Endometrium (tissue), 2 donors: ENCODE results near the gene AGAP3.
"Not testable (repeated sequence)": the region's sequence is repeated elsewhere in the genome, so short reads cannot be mapped to it uniquely, and the experiment has no call there.

Source experiments
- FAIRE-seq: peaks from 2 replicates; lab custom pipeline; 2012; peaks lifted over from hg19 to GRCh38; lab: Jason Lieb, UNC
- donor health status: control.
- donor health status: control.

AGAP3 gene

DNA sequence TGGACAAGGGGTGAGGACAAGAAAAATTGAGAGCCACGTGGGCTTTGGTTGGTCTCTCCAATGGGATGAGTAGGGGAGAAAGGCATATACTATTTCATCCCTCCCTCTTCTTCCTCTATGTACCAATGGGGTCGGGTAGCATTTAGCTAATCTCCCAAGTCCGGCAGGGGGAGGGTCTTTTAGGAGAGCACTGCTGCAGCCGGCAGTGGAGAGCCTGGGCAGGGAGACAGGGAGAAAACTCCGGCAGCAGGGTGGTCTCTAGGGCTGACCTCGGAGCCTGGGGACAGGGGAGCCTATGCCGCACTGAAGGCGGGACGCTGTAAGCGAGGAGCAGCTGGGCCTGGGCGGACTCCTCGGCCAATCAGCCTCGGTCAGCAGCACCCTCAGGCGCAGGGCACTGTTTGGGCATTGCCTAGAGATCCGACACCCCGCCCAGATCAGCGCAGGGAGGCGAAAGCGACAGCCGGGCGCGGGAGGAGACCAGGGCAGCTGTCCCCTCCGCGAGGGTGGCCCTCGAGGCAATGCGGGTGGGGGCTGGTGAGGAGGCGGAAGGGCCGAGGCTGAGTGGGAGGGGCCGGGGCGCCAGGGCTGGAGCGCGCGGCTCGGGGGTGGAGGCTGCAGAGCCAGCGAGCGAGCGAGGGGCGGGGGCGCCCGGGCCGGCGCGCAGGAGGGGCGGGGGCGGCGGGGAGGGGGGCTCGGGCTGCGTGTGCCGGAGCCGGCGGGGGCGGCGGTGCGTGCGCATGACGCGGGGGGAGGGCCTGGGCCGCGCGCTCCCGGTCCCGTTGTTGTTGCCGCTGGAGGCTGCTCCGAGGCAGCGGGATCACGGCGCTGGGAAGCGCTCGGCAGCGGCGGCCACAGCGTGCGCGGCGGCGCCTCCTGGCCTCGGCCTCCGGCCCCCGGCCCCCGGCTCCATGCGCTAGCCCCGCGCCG lies at the start of gene AGAP3:
AGAP3 (plus strand) TSS at position 785 of the 930 bp plus-strand sequence. CDS start 267 bp downstream, outside the sequence.
- no peak for FAIRE-seq

DNA sequence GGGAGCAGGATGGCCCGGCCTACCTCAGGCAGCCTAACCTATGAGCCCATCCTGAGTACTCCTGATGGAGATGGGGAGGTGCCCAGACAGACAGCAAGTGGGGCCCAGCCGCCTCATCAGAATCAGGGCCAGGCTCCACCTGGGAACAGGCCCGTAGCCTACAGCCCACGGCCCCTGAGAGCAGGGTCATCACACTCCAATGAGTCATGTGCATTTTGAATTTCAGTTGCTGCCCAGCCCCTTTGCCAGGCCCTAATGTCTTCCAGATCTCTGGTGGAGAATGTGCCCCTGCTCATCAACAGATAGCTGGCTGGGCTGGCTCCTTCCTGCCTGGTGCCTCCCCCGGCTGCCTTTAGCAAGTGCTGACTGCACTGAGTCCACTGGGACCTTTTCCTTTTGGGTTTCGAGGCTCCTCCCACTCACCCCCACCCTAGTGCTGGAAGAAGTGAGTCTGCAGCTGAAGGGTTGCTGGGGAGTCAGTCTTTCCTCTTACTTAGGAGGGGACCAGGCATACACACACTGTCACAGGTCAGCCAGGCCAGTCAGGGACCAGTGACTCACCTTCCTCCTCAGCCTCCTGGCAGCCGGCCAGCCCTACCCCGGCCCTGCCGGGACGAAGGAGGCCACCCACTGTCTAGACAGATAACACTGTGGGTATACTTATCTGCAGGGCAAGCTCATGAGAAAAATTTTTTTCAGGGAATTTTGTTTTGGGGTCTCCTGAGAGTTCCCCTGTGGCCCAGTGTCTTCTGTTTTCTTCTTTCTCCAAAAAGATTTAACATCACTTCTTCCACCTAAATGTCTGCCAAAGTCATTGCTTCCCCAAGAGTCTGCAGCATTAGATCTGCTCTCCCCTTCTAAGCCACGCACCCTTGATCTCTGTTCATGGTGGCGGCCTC lies 47.1 kb upstream of the AGAP3 start:
- no peak for FAIRE-seq

DNA sequence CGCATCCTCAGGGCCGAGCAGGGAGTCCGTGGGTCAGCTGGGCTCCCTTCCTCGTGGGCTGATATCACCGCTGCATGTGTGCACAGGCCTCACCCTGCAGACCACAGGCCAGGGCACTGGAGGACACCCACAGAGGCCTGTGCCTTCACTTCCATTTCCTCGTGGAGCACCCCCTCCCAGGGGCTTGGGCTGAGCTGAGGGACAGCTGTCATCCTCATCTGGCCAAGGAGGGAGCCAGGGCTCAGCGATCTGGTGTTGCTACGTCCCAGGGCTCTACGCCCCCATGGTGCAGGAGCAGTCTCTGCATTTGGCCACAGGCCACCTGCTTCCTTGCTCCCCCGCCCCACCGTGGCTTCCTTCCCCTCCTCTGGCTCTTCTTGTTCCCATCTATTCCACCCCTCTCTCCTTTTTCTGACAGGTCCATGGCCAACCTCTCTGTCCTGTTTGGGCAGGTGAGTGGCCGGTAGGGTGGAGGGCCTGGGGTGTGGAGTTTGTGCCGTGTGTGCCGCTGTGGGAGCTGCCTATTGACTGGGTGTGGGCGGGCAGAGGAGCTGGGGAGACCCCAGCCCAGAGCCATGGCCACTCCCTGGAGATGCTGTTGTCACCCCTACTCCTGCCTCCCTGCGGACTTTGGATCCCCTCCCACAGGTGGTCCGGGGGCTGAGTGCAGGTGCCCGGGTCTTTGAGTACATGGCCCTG lies 46.3 kb upstream of the AGAP3 start:
- no peak for FAIRE-seq

DNA sequence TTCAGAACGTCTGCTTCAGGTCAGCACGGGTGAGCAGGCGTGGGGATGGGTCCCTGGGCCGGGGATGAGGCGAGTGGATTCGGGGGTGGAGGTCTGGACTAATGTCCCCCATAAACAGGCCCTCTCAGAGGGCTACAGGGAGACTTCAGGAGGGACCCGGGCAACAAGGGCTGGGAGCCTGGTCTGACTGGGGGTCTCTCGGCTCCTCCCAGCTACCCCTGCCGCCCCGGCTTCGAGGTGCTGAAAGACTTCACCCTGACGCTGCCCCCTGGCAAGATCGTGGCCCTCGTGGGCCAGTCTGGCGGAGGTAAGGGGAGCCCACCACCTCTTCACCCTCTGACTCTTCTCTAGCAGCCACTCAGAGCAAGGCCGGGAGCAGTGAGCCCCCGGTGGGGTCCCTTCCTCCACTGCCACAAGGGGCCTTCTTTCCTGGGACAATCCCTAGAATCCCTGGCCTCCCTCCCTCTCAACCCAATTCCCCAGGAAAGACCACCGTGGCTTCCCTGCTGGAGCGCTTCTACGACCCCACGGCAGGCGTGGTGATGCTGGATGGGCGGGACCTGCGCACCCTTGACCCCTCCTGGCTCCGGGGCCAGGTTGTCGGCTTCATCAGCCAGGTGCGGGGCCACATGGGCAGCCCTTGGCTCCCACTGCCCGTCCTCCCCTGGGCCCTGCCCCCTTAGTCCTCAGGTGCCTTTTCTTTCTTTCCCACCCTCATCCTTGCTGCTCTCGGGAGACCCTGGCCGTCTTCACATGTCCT lies 45.5 kb upstream of the AGAP3 start:
- no peak for FAIRE-seq

DNA sequence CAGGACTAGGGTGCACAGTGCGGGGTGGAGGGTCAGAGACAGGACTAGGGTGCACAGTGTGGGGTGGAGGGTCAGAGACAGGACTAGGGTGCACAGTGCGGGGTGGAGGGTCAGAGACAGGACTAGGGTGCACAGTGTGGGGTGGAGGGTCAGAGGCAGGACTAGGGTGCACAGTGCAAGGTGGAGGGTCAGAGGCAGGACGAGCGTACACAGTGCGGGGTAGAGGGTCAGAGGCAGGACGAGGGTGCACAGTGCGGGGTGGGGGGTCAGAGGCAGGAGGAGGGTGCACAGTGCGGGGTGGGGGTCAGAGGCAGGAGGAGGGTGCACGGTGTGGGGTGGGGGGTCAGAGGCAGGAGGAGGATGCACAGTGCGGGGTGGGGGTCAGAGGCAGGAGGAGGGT lies 42.8 kb upstream of the AGAP3 start:
- not testable (repeated sequence) for FAIRE-seq

DNA sequence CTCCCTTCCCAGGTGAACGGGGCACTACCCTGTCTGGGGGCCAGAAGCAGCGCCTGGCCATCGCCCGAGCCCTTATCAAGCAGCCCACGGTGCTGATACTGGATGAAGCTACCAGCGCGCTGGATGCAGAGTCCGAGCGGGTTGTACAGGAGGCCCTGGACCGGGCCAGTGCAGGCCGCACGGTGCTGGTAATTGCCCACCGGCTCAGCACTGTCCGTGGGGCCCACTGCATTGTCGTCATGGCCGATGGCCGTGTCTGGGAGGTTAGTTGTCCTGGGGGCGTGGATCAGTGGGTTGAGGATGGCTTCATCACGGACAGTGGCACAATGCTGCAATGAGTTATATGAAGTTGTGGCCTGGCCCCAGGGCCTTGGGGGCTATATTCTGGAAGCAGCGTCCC lies 42.3 kb upstream of the AGAP3 start:
- no peak for FAIRE-seq

GRCh38 chr7:151045262-151045661 lies 41.0 kb upstream of the AGAP3 start:
- FAIRE-seq = no peak

DNA sequence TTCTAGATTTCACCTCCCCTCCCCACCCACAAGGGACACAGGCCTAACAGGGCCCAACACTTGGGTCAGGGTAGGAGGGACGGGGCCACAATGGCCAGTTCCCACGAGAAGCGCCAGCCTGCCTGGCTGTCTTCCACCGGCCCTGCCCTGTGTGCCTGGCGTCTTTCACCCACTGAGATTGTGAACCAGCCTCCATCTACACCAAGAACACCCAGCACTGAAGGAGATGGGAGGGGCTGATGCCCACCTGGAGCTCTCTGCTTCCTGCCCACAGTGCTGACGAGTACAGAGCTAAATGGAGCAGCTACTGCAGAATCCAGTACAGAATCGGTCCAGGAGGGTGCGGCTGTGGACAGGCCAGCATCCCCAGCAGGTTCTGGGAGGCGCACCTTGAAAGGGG lies 40.3 kb upstream of the AGAP3 start:
- FAIRE-seq = no peak

DNA sequence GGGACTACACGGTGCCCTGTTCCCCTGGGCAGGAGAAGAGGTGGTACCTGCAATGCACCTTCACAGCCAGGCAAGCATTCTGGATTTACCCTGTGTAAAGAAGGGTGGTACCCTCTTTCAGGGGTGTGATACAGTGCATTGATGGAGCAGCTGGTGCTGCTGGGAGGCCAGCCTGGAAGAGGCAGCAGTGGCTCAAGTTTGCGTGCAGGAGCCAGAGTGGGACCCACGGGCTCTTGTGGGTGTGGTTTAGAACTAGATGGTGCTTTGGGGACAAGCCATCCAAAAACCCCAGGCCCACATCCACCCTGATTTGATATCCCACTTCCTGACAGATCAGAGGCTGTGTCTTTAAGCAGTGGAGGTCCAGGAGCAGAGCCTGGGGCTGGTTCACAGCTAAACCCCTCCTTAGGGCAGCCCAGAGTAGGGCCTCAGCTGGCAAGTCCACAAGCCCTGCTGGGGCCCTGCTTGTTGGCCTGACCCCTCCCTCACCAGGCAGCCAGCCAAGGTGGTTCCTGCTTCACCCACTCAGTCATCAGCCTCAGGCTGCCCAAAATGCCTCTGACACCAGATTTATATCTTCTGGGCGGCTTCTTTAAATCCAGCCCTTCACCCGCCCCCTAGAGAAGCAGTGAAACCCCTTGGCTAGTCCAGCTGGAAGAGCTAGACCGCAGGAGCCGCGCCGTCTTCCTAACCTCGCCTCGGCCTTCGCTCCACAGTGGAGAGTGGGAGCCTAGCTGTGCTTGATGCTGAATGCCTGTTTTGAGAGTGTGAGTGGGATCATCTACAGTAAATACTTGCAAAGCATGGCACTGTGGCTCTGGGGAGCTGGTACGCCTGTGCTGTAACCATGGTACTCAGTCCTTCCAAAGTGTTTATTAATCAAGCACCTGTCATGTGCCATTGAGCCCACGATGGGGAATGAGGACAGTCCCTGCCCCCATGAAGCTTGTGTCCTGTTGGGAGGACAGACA lies 39.4 kb upstream of the AGAP3 start:
- FAIRE-seq = no peak

DNA sequence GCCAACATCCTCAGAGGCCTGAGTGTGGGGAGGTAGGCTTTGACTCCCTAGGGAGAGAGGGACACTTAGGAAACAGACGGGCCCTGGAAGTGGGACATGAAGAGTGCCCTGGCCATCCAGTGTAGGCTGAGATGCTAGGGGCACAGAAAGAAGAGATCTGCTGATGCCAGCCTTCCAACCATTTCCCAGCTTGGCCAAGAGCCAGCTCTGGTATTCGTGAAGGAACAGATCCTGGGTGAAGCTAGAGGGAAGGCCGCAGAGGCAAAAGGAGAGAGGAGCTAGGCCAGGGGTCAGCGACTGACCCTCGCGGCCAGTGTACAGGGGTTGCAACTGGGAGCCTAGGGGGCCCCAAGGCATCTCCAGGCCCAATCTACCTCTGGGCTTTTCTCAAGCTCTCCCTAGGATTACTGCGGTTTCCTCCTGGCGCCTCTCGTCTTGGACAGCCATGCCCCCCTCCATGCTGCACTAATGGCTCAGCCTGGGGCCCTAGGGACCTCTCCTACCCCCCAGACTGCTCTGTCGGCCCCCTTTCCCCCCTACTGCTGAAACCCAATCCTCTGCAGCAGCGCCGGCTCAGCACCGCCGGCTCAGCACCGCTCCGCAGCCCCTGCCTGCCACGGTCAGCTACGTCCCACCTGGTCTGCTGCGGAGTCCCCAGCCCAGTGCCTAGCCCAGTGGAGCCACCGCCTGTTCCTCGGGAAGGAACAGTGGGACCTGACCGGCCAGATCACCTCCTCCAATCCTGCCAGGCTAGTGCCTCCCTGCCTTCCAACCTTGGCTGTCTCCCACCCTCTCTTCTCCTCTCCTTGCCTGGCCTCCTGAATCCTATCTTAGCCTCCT lies 38.1 kb upstream of the AGAP3 start, which contains the start of gene ASIC3:
ASIC3 (plus strand) TSS at position 556 of the 840 bp plus-strand sequence. CDS start 355 bp downstream, outside the sequence.
- no peak for FAIRE-seq

DNA sequence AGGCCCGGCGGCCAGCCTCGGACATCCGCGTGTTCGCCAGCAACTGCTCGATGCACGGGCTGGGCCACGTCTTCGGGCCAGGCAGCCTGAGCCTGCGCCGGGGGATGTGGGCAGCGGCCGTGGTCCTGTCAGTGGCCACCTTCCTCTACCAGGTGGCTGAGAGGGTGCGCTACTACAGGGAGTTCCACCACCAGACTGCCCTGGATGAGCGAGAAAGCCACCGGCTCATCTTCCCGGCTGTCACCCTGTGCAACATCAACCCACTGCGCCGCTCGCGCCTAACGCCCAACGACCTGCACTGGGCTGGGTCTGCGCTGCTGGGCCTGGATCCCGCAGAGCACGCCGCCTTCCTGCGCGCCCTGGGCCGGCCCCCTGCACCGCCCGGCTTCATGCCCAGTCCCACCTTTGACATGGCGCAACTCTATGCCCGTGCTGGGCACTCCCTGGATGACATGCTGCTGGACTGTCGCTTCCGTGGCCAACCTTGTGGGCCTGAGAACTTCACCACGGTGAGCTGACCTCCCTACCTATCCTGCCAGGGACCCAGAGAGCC lies 37.3 kb upstream of the AGAP3 start:
- FAIRE-seq = no peak

DNA sequence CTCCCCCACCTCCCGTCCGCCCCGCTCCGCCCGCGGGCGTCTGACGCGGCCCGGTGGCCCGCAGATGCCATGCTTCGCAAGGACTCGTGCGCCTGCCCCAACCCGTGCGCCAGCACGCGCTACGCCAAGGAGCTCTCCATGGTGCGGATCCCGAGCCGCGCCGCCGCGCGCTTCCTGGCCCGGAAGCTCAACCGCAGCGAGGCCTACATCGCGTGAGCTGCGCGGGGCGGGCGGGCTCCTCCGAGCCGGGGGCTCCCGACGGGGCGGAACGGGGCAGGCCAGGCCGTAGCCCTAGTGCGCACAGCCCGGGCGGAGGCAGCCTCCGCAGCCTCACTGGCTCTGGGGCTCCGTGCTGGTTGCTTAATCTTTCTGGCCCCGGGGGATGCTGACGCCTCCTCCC lies 35.2 kb upstream of the AGAP3 start:
- no peak for FAIRE-seq

DNA sequence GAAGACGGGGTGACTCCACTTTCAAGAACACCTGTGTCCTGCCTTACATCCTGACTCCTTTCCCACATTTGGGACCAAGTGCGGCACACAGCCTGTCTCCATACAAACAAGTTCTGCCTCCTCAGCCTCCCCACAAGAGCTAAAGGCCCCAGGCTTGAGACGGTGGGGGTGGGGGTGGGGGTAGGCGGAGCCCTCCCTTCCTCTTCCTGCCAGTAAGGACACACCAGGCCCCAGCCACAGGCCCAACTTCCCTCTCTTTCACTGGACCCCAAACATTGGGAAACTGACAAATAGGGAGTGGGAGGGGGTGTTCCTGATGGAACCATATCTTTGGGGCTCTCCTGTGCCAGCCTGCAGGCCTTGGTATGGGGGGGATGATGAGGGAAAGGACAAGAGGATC lies 33.2 kb upstream of the AGAP3 start:
- no peak for FAIRE-seq

GRCh38 chr7:151053751-151054150 lies 32.5 kb upstream of the AGAP3 start:
- FAIRE-seq = no peak

DNA sequence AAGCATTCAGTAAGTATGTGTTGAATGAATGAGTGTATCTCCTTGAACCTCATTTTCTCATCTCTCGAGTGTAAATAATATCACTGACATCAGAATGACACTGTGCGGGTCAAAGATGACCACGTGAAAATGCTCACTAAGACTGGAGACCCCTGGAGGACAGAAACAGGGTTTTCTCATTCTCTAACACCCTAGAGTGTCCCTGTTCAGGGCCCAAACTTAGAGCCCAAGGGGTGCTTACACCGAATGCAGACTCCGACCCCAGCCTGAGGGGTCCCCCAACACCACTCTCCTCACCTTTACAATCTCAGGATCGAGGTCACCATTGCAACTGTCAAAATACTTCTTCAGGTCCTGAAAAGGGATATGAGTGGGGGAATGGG lies 30.0 kb upstream of the AGAP3 start:
- no peak for FAIRE-seq

DNA sequence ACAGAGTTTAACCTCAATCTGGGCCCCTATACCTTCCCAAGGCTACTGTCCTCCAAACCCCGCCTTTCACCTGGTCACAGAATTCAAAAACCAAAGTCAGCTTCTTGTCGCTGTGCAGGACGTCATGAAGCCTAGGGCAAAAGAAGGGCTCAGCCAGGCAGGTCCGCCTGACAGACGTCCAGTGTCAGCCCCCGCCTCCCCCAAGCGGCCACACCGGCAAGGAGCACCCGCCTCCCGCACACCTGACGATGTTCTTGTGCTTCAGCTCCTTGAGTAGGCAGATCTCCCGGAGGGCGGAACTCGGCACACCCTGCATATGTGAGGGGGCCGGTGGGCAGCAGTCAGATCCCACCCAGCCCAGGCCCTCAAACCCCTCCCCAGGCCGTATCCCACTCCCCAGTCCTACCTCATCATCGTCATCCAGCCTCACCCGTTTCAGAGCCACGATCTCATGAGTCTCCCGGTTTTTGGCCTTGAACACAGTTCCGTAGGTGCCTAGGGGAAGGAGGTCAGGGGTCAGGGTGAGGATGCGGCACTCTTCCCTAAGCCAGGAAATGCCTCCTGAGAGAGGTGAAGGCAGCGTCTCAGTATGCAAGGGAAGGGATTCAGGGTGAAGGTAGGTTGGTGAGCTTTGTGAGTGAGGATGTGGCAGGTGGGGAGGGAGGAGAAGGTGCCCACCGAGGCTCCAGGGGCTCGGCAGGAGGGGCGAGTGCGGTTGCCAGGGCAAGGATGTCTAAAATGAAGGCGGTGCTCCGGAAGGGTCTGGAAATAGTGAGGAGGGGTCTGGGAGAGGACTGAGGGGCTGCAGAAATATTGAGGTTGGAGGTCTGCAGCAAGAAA lies 29.4 kb upstream of the AGAP3 start:
- no peak for FAIRE-seq

- no peak for FAIRE-seq
Observed at GRCh38 chr7:151057506-151057988, 28.7 kb upstream of the AGAP3 start, which contains the start of gene CDK5. Gene CDK5 (minus strand): TSS chr7:151057897. CDS start chr7:151057848, 49 bp downstream.
